Prostate gland (tissue), 2 donors: ENCODE measurements around the gene HIVEP3. TPM values are rescaled to one million over a fixed set of nuclear protein-coding genes. Genes with fewer than 3 reads are reported as not detected.

Experiments
- DNase-seq: peaks from one replicate; pipeline ENCODE4 v3.0.0-alpha.2; 2019; ENCODE audit warnings: low spot score
- H3K27ac ChIP-seq, 2 donors: fragments of 200-600 bp; sonication (generic); 2 replicates each; pipeline ENCODE4 v1.5.1; 2017 to 2019
- H3K27me3 ChIP-seq: fragments of 200-600 bp; sonication (generic); replicated peaks from 2 replicates; pipeline ENCODE4 v1.5.1; 2019; ENCODE audit not compliant: insufficient read depth
- H3K36me3 ChIP-seq, 2 donors: fragments of 200-600 bp; sonication (generic); 1 replicate in 1 of 2; 2 replicates in 1 of 2; pipeline versions ENCODE4 v1.5.1 to v1.8.1; 2017 to 2019
- H3K4me1 ChIP-seq: fragments of 200-600 bp; sonication (generic); replicated peaks from 2 replicates; pipeline ENCODE4 v1.5.1; 2019
- H3K4me3 ChIP-seq, 2 donors: fragments of 200-600 bp; sonication (generic); 2 replicates each; pipeline ENCODE4 v1.5.1; 2017 to 2019
- H3K9me3 ChIP-seq: fragments of 200-600 bp; sonication (generic); 2 replicates; pipeline ENCODE4 v1.5.1; 2017
- CTCF ChIP-seq, 4 experiments: fragments of 200-600 bp in 2 of 4; fragments of 450-650 bp in 2 of 4; sonication (generic) in 2 of 4; IDR thresholded peaks; 1 replicate in 3 of 4; 2 replicates in 1 of 4; pipeline ENCODE4 v1.5.1; 2016 to 2019; ENCODE audit warnings: antibody characterized with exemption in 4 of 4, mild to moderate bottlenecking in 2 of 4, moderate library complexity in 2 of 4
- POLR2A ChIP-seq: fragments of 450-650 bp; IDR thresholded peaks from one replicate; pipeline ENCODE4 v1.6.1; 2016; ENCODE audit warnings: antibody characterized with exemption, mild to moderate bottlenecking
- POLR2AphosphoS5 ChIP-seq: sonication (generic); formaldehyde crosslinking; IDR thresholded peaks from one replicate; pipeline ENCODE4 v1.6.1; 2017; ENCODE audit warnings: antibody characterized with exemption
- WGBS: methylation state at CpG from one replicate; pipeline ENCODE4 v1.1.5; 2018; 5-methylcytosine and 5-hydroxymethylcytosine counted together
- intact Hi-C: fragments of 100-400 bp; cut with DNase I; formaldehyde crosslinking; loops from one replicate; pipeline ENCODE4 v1.14.2; 2022
- total RNA-seq, 2 donors: library from RNA; depleted of rRNA; stranded (reverse); fragments of >200 nt; gene quantifications; one replicate each; pipeline ENCODE4 v1.1.0, GENCODE V29; 2016

Gene HIVEP3
- total RNA-seq, 2 donors from 2014 or later: 9.3 to 11.2 TPM

DNA sequence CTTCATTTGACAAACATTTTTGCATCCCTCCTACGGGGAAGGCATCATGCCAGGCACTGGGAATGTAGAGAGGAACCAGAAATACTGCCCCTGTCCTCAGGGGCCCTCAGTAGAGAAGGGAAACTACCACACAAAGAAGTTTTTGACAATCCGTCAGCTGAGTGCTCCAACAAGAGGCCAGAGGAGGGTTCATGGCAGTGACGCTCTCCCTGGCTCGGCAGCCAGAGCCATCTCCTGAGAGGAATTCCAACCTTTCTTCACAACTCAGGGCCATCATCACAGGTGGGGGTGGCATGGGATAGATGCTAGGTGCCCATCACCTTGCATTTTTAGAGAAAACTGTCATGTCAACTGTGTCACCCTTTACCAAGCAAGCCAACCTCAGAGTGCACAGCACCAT, 154.1 kb downstream of the HIVEP3 start:
- H3K27ac ChIP-seq: no peak overlapping the region
- TF ChIP-seq POLR2AphosphoS5: no peak
- TF ChIP-seq POLR2A: no peak
- TF ChIP-seq CTCF (IDR thresholded peaks at IDR 0.05): no peak
- DNase-seq: no peak
- no peaks in the 10 kb centered on the region for H3K9me3 ChIP-seq
- no peak overlapping the region for H3K4me3 ChIP-seq
- intact Hi-C loops: no loop called here
- H3K36me3 ChIP-seq: no peaks in the 10 kb centered on the region
- no peaks in the 10 kb centered on the region for H3K27me3 ChIP-seq
- 31% methylated on average over 4 of the region's 4 CpGs for WGBS
- H3K4me1 ChIP-seq: no peaks in the 10 kb centered on the region

DNA sequence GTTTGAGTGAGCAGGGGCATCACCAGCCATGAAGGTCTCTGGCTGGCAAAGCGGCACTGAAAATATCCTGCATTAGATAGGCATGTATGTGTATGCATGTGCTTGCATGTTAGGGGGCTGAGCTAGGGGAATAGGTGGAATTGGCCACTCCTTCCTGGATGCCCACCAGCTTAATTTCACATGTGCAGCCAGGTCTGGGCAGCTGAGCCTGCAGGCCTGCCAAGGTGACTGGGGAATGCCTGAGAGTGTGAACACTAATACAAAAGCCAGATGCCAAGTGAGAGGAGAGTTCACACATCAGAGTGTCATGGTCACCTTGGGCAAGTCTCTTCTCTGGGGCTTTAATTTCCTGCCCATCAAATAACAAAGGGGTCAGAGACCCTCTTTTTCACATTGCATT, 155.9 kb downstream of the HIVEP3 start:
- Histone ChIP-seq H3K27me3 (no peaks in the 10 kb centered on the region), H3K27ac (no peak overlapping the region), H3K4me3 (no peak overlapping the region), H3K36me3 (no peaks in the 10 kb centered on the region), H3K4me1 (no peaks in the 10 kb centered on the region), H3K9me3 (no peaks in the 10 kb centered on the region)
- intact Hi-C loops: no loop called here
- no peak for DNase-seq
- TF ChIP-seq POLR2AphosphoS5: no peak
- TF ChIP-seq CTCF (IDR thresholded peaks at IDR 0.05): no peak
- no peak for TF ChIP-seq POLR2A
- 100% methylated on average over 1 of the region's 1 CpG for WGBS

DNA sequence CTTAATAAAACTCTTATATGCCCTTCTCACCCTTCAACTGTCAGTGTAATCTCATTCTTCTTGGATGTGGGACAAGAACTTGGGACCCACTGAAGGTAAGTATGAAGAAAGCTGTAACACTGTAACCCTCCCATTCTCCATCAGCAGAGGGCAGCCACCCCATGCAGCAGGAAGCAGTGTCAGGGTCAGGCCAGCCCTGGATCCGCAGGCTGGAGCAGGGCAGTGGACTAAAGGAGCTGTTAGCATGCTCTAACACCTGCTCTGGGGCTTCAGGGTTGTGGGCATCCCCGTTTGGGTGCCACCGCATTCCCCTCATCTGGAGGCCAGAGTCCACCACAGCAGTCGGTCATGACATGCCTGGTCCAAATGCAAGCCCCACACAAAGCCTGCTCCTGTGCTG, 156.5 kb downstream of the HIVEP3 start:
- DNase-seq: no peak
- WGBS: 72% methylated on average over 4 of the region's 4 CpGs
- intact Hi-C loops: no loop called here
- H3K9me3 ChIP-seq: no peaks in the 10 kb centered on the region
- no peaks in the 10 kb centered on the region for H3K4me1 ChIP-seq
- H3K36me3 ChIP-seq: no peaks in the 10 kb centered on the region
- no peaks in the 10 kb centered on the region for H3K27me3 ChIP-seq
- H3K4me3 ChIP-seq: no peak overlapping the region
- TF ChIP-seq CTCF (IDR thresholded peaks at IDR 0.05): no peak
- TF ChIP-seq POLR2A: no peak
- TF ChIP-seq POLR2AphosphoS5: no peak
- no peak overlapping the region for H3K27ac ChIP-seq

DNA sequence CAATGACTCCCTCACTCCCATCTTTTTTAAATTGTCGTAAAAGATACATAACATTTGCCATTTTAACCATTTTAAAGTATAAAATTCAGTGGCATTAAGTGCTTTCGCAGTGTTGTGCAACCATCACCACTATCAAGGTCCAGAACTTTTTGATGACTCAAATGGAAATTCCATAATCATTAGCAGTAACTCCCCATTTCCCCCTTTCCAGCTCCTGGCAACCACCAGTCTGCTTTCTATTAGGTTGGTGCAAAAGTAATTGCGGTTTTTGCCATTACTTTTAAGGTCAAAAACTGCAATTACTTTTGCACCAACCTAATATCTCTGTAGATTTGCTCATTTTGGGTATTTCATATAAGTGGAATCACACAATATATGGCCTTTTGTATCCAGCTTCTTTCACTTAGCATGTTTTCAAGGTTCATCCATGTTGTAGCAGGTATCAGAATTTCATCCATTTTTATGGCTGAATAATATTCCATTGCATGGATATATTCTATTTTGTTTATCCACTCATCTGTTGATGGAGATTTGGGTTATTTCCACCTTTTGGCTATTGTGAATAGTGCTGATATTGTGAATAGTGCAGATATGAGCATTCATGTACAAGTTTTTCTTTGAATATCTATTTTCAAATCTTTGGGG, 159.7 kb downstream of the HIVEP3 start:
- H3K9me3 ChIP-seq: no peaks in the 10 kb centered on the region
- DNase-seq: no peak
- no peak overlapping the region for H3K27ac ChIP-seq
- no peaks in the 10 kb centered on the region for H3K36me3 ChIP-seq
- no peak overlapping the region for H3K4me3 ChIP-seq
- intact Hi-C loops: no loop called here
- no peaks in the 10 kb centered on the region for H3K4me1 ChIP-seq
- TF ChIP-seq CTCF (IDR thresholded peaks at IDR 0.05): no peak
- TF ChIP-seq POLR2AphosphoS5: no peak
- no peak for TF ChIP-seq POLR2A
- 91% methylated on average over 3 of the region's 3 CpGs for WGBS
- H3K27me3 ChIP-seq: no peaks in the 10 kb centered on the region

DNA sequence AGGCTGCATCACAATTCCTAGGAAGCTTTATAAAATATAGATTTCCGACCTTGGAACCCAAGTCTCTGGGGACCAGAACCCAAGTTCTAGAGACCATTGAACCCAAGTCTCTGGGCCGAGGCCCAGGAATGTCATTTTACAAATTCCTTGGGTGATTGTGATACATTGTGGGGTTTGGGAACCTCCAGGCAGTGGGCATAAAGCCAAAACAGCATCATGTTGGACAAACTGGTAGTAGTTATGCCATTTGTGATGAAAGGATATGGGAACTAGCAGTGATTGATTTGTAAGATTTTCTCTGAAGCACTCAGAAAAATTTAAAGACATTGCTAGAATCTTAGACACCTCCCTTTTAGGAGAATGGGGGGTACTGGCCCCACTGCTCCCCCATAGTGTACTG, 160.2 kb downstream of the HIVEP3 start:
- 93% methylated on average over 2 of the region's 2 CpGs for WGBS
- Histone ChIP-seq H3K4me3 (no peak overlapping the region), H3K9me3 (no peaks in the 10 kb centered on the region), H3K27ac (no peak overlapping the region), H3K27me3 (no peaks in the 10 kb centered on the region), H3K4me1 (no peaks in the 10 kb centered on the region), H3K36me3 (no peaks in the 10 kb centered on the region)
- no peak for DNase-seq
- intact Hi-C loops: no loop called here
- TF ChIP-seq CTCF (IDR thresholded peaks at IDR 0.05): no peak
- no peak for TF ChIP-seq POLR2AphosphoS5
- no peak for TF ChIP-seq POLR2A
